Stimulated activated CD8-positive, alpha-beta memory T cell treated with anti-CD3 and anti-CD28 coated beads, Interleukin-4, amount 100 ng/mL, for 24 hours (primary cell): ENCODE results near the gene AURKAIP1.
"Not testable (repeated sequence)": the region's sequence is repeated elsewhere in the genome, so short reads cannot be mapped to it uniquely, and the experiment has no call there.

Experiments used
- DNase-seq: peaks from one replicate; pipeline ENCODE4 v3.0.0-alpha.2; 2020; ENCODE audit warnings: low read depth

Gene AURKAIP1

DNA sequence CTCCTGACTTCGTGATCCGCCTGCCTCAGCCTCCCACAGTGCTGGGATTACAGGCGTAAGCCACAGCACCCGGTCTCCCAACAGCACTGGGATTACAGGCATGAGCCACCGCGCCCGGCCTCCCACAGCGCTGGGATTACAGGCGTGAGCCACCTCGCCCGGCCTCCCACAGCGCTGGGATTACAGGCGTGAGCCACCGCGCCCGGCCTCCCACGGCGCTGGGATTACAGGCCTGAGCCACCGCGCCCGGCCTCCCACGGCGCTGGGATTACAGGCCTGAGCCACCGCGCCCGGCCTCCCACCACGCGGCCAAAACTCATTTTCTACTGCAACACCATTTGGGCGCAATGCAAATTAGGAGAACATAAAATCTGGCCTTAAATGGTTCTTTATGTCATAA lies 10.3 kb upstream of the AURKAIP1 start:
- DNase-seq: not testable (repeated sequence)

DNA sequence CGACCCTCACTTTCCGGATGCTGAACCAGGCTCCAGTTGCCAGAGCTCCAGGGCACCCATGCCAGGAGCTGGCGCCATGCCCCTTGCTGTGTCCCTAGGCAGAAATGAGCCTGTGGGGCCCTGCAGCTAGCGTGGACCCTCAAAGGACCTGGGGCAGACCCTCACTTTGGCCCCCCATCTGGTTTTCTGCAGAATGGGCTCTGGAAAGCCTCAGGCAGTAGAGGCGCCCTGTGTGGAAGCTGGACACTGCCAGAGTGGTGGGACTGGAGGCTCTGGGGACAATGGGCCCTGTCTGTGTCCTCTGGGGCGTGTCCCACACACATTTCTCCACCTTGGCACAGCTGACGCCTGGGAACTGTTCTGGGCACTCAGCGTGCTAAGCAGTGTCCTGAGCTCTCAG lies 6.3 kb upstream of the AURKAIP1 start:
- DNase-seq: no peak

DNA sequence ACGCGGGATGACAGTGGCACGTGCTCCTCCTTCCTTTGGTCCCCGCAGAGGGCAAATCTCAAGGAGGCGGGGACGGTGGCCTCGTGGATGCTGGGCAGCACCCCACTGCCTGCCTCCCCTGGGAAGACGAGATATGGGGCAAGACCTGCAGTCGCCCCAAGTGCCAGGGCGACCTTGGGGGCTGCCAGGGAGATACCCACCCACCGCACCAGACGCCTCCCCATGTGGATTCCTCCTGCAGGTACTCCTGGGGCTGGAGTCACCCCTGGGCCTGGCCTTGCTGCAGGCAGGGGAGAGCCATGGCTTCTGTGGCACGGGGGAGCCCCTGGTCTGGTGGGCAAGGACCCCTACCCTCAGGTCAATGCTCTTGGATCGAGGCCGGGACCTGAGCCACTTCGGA lies 5.9 kb upstream of the AURKAIP1 start:
- DNase-seq: no peak

DNA sequence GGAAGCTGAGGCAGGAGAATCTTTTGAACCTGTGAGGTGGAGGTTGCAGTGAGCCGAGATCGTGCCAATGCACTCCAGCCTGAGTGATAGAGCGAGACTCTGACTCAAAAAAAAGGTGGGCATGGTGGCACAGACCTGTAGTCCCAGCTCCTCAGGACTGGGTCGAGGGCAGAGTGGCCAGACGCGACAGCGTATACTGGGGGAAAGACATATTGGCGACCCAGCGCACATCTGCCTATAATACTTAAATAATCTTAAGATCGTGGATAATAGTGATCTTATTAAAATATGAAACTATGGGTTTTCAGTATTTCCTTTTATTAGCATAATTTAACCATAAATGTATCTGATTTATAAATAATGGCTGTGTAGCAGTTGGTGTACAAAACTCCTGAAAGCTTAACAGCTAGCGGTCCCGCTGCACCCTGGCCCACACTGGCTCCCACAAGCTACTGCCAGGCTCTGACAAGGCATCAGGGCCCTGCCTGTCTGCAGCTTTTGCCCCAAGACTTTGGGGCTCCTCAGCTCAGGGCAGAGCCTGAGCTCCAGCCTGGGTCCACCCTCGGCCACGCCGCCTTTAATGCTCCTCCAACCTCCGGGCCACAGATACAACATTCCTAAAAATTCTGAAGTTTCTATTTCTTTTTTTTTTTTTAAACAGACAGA lies 2.7 kb upstream of the AURKAIP1 start:
- no peak for DNase-seq

DNA sequence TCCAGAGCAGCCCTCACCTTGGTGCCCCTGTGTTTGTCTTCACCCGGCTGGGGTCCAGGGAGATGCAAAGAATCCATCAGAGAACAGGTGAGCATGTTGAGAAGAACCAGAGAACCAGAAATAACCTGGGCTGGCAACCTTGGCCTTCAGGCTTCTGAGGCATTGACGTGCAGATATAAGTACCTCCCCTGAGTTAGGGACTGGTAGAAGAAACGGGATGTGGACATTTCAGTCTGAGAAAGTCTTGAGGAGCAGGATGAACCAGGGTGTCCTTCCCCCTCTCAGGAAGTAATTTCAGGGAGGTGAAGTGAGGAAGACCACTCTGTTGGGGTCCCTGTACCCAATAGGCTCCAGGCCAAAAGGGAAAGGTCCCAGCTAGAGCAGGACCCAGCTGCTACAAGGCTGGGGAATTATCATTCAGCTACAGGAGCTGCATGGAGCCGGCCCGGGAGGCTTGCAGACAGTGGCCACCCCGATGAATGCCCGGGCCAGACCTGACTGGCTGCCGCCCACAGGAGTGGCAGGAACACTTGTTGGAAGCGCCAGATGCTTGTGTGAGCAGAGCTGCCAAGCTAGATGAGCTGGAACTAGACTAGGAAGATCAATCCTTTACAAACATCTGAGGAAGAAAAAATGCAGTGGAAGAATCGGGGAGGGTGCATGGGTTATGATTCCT lies 1.7 kb upstream of the AURKAIP1 start:
- DNase-seq: no peak

DNA sequence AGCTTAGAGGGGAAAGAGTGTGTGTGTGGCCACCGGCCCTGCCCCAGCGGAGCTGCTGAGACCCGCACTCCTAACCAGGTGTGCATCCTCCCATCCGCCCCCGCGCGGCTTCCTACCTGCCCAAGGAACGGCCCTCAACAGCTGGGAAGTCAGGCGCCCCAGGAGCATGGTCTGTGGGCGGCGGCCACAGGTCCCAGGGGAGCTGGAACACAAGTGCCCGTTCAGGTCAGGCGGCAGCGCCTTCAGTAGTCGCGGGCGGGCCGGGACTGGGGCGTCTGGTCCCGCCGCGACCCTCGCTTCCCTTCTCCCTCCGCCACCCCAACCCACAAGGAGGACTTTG lies 448 bp downstream of the AURKAIP1 start:
- DNase-seq: no peak

DNA sequence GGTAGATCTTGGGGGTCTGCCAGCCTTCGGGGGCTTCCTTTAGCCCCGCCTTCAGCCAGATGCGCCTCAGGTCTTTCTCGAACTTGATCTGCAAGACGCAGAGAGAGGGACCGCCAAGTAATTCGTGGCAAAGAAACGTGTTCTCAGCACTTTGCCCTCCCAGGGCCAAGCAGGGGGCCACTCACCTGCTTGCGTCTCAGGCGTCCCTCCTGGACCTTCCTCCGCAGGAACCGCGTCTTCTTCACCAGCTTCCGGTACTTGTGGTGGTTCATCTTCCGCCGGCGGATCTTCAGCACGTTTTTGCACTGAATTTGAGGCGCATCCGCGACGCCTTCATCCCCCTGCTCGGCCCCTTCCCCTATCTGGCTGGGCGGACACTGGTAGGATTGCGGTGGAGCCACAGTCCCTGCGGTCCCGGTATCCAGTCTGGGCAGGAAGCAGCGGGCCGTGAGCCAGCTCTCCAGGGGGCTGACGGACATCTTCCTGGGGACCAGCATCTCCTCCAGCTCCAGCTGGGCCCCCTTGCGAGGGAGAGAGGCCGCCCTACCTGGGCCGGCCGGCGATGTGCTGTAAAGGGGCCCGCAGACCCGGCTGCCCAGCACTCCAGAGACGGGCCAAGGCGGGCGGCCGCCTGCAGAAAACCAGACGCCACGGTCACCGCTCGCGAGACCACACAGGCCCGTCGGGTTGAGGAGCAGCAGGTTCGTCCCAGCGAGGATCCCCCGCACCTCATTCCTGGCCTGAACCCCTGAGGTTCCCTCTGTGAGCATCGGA lies 1.0 kb downstream of the AURKAIP1 start:
- no peak for DNase-seq

DNA sequence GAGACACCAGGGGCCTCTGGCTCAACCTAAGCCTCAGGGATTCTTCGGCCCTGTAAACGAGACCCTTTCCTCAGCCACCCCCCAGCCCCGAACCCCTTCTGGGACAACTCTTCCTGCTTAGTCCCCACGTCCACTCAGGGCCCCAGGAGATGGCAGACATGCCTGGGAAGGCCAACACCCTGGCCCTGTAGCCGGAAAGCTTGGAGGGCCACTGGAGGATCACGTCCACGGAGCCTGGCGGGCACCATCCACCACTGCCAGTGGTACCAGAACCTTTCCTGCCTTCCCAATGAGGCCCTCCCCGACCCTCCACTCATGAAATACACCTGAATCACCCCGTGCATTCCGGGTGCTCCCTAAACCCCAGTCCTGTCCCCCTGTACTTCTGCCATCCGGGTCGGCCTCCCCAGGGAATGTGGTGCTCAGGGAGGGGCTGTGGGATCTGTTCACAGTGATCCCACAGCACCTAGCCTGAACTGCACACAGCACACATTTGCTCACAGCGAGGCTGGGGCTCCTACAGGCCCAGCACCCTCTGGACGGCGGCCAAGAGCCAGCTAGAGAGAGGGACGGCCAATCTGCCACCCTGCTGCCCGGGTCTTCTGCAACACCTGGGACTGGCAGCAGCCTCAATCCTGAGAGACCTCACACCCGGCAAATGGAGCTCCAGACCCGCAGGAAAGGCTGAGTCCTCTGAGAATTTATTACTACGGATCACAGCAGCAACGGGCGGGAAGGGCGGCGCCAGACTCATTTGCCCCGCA lies 1.8 kb downstream of the AURKAIP1 start:
- no peak for DNase-seq

DNA sequence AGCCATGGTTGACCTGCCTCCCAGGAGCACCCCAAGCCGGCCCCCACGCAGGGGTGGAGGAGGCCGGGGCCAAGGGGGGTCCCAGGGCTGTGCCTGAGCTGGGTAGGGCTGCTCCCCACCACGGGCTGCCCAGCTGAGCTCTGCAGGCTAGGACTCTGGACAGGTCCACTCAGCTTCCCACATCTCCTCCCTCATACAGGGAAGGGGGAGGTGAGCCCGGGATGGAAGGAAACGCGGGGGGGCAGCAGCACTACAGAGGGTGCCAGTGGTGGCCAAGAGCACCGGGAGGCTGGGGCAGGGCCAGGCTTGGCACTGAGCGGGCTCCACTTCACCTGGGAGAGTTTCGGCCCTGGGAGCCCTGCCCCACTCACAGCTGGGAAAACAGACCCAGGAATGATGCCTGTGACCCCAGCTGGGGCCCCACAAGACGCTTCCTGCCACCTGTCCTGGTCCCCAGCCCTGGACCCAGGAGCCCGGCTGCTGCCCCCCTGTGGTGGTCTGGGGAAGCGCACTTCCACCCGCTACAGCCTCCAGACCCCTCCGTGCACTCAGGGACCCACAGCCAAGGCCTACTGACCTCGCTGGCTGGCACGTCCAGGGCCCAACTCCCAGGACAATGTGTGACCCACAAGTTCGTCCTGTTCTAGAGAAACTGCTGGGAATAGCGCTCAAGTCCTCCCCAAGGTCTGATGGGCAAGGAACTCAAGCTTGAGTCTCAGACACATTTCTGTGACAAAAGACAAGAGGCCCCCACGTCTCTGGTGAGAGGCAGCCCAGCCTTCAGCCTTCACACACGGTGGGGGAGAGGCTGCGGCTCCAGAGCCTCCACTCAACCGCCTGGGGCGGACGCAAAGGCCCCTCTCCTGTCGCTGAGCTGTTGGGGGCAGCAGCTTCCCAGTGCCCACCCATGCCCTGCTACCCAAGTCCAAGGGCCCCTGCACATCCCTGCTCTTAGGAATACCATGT lies 3.0 kb downstream of the AURKAIP1 start:
- peak; percentile 74 for DNase-seq

DNA sequence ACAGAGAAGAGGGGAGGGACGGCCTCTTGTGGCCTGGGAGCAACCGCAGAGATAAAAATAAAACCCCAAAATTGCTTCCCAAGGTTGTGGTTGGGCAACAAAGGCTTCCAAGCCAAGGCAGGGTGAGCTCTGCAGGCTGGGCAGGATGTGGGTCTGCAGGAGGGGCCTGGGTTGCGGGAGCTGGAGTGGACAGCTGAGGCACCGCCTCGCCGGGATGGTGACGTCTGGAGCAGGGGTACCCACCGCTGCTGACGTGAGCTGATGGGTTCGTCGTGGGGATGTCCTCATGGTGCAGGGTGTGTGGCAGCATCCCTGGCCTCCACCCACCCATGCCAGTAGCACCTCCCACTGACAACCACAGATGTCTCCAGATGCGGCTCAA lies 3.7 kb downstream of the AURKAIP1 start:
- DNase-seq: no peak

DNA sequence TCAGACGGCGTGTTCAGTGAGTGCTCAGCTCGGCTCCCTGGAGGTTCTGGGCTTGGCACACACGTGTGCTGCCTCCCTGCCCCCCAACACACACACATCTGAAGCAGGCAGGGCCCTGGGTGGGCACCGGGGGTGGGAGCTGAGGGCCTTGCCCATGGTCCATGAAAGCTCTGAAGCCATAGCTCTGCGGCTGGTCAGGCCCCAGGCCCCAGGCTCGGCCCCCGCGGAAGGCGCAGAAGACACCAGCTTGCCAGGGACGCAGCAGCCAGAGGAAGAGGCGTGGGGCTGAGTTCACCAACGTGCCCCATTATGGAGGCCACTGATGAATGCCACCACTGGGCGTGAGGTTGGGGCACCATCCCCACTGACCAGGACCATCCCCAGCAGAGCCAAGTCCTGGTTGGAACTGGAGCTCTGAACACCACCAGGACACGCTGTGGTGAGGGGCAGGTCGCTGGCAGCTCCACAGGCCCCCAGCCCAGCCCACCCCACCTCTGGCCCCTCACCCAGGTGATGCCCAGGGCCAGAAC lies 4.2 kb downstream of the AURKAIP1 start:
- DNase-seq: no peak

DNA sequence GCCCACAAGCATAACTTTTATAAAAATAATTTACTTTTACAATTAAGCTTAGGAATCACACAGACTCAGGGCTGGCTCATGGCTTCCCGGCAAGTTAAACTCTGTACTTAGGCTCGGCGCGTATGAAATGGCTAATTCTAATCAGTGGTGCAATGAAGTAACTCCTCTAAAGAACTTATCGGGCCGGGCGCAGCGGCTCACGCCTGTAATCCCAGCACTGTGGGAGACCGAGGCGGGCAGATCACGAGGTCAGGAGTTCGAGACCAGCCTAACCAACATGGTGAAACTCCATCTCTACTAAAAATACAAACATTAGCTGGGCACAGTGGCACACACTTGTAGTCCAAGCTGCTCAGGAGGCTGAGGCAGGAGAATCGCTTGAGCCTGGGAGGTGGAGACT lies 4.9 kb downstream of the AURKAIP1 start:
- DNase-seq: not testable (repeated sequence)

DNA sequence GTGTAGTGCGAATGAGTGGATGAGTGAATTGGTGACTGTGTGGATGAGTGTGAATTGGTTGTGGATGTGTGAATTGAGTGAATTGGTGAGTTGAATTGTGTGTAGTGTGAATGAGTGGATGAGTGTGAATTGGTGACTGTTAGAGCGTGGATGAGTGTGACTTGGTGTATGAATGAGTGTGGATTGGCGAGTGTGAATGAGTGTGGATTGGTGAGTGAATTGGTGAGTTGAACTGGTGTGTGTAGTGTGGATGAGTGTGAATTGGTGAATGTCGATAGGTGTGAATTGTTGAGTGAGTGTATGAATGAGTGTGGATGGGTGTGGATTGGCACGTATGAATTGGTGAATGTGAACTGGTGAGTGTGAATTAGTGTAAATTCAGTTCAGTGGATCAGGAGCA lies 7.7 kb downstream of the AURKAIP1 start:
- no peak for DNase-seq

DNA sequence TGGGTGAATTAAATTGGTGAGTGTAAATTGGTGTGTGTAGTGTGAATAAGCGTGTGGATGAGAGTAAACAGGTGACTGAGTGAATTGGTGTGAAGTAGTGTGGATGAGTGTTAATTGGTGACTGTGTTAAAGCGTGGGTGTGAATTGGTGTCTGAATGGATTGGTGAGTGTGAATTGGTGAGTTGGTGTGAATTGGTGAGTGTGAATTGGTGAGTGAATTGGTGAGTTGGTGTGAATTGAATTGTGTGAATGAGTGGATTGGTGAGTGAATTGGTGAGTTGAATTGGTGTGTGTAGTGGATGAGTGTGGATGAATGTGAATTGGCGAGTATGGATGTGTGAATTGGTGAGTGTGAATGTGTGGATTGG lies 8.3 kb downstream of the AURKAIP1 start:
- no peak for DNase-seq

DNA sequence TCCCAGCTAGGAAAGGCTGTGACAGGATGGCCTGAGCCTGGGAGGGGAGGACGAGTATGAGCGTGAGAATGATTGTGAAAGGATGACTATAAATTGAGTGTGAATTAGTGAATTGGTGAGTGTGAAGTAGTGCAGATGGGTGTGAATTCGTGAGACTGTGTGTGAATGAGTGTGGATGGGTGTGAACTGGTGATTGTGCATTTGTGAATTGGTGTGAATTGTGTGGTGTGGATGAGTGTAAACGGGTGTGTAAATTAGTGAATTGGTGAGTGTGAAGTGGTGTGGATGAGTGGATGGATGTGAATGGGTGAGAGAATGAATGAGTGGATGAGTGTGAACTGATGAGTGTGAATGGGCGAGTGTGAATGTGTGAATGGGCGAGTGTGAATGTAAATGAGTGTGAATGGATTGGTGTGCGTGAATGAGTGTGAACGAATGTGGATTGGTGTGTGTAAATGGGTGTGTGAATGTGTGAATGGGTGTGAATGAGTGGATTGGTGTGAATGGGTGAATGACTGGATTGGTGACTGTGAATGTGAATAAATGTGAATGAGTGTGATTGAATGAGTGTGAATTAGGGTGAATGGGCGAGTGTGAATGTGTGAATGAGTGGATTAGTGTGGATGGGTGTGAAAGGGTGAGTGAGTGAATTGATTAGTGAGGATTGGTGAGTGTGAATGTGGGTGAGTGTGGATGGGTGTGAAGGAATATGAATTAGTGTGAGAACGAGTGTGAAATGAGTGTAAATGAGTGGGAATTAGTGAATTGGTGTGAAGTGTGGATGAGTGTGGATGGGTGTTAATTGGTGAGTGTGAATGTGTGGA lies 8.9 kb downstream of the AURKAIP1 start:
- no peak for DNase-seq

DNA sequence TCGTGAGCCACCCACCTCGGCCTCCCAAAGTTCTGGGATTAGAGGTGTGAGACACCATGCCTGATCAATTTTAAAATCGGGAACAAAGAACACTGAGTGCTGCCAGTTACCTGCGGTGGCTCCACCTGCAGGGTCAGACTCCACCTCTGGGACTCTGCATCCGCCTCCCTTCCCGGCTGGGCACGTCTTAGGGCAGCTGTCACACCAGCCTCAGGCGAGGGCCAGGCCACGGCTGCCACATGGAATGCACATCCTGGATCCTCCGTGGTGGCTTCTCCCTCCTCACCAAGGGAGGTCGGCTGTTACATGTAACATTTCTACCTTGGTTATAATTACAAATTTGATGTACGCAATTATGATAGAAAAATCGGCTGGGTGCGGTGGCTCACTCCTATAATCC lies 10.7 kb downstream of the AURKAIP1 start:
- DNase-seq: no peak

DNA sequence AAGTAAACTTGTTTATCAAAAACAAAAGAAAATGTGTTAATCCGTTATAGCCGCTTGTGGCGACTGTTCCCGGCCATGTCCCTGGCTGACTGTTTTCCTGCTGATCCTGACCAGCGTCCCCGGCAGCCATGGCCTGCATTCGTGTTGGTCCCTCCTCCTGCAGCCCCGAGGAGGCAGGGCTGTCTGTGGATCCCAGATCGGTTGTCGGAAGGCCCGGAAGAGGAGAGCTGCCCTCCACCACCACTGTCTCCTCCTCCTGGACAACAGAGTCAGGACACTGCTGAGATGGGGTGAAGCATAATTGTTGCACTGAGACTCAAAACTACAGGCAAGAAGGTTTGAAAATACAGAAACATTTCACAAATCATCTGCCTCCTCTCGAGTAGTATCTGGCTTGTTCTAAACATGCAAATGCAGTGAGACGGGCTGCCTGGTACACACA lies 13.0 kb downstream of the AURKAIP1 start:
- DNase-seq: no peak

DNA sequence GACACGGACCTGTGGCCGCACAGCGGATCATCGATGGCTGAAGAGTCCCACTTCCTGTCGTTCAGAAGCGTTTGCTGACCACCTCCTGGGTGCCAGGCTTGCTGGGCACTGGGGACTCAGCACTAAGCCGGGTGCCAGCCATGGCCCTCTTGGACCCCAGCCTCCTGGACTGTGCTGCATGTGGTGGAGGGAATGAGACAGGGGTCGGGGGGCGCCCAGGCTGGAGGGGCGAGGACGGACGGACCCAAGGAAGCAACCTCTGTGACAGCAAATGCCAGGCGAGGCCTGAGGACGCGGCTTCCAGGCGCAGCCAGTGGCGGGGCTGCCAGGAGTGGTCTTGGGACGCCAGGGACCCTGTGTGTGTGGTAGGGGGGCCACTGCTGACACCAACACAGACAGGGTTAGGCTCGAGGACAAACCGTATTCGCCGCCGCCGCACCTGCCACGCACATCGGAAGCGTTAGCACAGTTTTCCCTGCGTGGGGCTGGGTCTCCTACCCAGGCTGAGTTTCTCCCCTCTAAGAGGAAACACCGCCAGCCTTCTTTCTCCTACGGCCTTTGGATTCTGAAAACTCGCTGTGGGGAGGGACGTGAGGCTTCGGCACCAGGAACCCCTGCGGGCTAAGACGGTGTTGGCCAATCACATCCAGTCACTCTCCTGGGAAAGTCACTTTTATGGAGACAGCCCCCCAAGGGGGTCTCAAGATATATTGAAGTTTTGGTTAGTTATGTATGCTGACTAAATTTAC lies 13.6 kb downstream of the AURKAIP1 start:
- no peak for DNase-seq

DNA sequence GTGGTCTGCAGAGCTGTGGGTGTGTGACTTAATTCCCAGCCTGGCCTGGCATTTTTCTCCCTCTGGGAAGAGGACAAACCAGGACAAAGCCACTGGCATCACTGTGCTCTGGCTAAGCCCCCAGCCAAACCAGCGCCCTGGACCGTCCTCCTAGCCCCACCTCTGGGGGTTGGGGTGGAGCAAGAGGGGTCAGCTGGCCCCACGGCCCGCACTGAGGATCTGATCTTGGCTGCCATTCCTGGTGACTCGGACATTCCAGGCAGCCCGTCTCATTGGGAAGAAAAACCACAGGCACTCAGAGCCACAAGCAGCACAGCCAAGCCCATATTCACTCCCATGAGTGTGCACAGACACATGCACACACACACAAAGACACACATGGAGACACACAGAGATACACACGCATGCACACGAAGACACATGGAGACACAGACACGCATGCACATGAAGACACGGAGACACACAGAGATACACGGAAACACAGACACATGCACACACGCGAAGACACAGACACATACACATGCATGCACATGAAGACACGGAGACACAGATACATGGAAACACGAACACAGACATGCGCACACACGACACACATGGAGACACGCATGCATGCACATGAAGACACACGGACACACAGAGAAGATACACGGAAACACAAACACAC lies 14.4 kb downstream of the AURKAIP1 start:
- no peak for DNase-seq
